Loucy (cell line): ENCODE measurements around the gene RGS3.

Experiments
- EZH2phosphoT487 ChIP-seq: fragments of 200-600 bp; IDR thresholded peaks from 2 replicates; pipeline ENCODE4 v1.6.1; 2018; ENCODE audit warnings: antibody characterized with exemption, mild to moderate bottlenecking, moderate library complexity, borderline replicate concordance
- TF ChIP-seq, protein P1 (sequence below): fragments of 200-600 bp; sonication (generic); conservative IDR thresholded peaks from 2 replicates; pipeline ENCODE4 v1.5.1; 2014; ENCODE audit warnings: mild to moderate bottlenecking, antibody characterized with exemption, low read length

DNA sequence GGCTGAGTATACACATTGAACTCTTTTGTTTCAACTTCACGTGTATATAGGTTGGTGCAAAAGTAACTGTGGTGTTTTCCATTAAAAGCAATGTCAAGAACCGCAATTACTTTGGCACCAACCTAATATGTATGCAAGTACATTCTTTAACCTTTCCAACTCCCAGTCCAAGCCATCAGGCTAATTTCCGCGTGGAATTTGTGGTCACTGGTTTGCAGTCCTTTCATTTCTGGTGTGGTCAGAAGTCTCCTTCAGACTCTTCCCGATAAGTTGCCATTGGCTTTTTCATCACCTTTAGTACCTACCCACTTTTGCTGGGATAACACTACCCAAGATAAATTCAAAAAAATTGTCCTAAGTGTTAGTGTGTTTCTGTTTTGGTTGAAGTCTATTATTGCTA, 84.0 kb downstream of the RGS3 start:
- TF ChIP-seq, protein P1, sequence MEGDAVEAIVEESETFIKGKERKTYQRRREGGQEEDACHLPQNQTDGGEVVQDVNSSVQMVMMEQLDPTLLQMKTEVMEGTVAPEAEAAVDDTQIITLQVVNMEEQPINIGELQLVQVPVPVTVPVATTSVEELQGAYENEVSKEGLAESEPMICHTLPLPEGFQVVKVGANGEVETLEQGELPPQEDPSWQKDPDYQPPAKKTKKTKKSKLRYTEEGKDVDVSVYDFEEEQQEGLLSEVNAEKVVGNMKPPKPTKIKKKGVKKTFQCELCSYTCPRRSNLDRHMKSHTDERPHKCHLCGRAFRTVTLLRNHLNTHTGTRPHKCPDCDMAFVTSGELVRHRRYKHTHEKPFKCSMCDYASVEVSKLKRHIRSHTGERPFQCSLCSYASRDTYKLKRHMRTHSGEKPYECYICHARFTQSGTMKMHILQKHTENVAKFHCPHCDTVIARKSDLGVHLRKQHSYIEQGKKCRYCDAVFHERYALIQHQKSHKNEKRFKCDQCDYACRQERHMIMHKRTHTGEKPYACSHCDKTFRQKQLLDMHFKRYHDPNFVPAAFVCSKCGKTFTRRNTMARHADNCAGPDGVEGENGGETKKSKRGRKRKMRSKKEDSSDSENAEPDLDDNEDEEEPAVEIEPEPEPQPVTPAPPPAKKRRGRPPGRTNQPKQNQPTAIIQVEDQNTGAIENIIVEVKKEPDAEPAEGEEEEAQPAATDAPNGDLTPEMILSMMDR, result no peak
- no peak for TF ChIP-seq EZH2phosphoT487
